ENCODE data around the gene S100G. TPM values are rescaled to one million over a fixed set of nuclear protein-coding genes. Genes with fewer than 3 reads are reported as not detected.

The S100G gene
- total and polyA plus RNA-seq, 4 donors: 2.4 TPM; not detected in 3

DNA sequence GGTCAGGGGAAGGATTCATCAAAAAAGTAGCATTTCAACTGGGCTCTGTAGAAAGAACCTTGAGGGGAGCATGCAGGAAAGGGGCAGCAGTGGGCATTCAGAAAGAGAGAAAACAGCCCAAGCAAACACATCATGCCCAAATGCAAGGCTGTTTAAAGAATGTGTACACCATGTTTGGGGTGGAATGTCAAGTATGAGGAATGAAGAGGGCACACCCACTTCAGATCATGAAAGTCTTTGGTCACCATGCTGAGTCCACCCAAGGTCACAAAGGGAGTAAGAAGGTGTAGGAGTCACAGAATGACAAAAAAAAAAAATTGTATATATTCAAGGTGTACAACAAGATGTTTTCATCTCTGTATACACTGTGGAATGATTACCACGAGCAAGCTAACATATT is 9.4 kb downstream of the S100G start:
- intact Hi-C loops (cut with DNase I): no loop called here

DNA sequence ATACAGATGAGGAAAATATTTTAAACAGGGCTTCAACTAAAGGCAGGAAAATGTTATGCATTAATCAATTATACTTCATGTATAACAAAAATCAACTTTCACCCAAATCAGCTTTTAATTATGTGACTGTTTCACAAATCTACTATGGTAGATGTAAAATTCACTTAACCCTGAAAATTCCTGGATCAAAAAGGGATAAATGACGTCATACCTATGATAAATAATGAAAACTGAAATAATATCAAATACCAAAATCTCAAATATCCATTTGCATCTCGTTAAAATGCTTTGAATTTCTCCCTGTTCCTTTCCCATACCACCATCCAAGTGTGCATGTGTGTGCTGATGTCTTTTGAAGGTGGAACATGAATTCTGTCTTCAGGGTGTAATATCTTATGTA is 11.5 kb downstream of the S100G start:
- H3K4me1 ChIP-seq (ENCODE audit: control insufficient read depth in 1 of 2, insufficient read depth in 2 of 2, low read length in 2 of 2): no peaks in the 10 kb centered on the region
- WGBS, 2 donors: 71 to 89% methylated on average over 2 of the region's 2 CpGs
- DNase-seq (no peak), ATAC-seq (ENCODE audit: low FRiP score) (no peak)
- intact Hi-C loops (cut with DNase I): loop anchor here in 1 of 2 donors (10.0 kb wide), 1 partner anchor 227 kb away; no protein-coding TSS in a partner anchor
- H3K4me3 ChIP-seq (ENCODE audit: low read length in 2 of 2): no peak overlapping the region
- no peaks in the 10 kb centered on the region for H3K36me3 ChIP-seq (ENCODE audit: control insufficient read depth in 1 of 2, insufficient read depth in 2 of 2, low read length in 1 of 2)
- no peaks in the 10 kb centered on the region for H3K27me3 ChIP-seq (ENCODE audit: control insufficient read depth in 1 of 2, insufficient read depth in 2 of 2, low read length in 1 of 2)
- no peaks in the 10 kb centered on the region for H3K9me3 ChIP-seq (ENCODE audit: control insufficient read depth, low read length)
- no peak overlapping the region for H3K27ac ChIP-seq (ENCODE audit: low read depth in 1 of 2, low read length in 2 of 2)

More for the DNA sequence above, 9.4 kb downstream of the S100G start:
- H3K36me3 ChIP-seq (ENCODE audit: control insufficient read depth in 1 of 2, insufficient read depth in 2 of 2, low read length in 1 of 2): no peaks in the 10 kb centered on the region
- DNase-seq (no peak), ATAC-seq (ENCODE audit: low FRiP score) (no peak)
- H3K4me3 ChIP-seq (ENCODE audit: low read length in 2 of 2): no peak overlapping the region
- H3K27ac ChIP-seq (ENCODE audit: low read depth in 1 of 2, low read length in 2 of 2): no peak overlapping the region
- H3K4me1 ChIP-seq (ENCODE audit: control insufficient read depth in 1 of 2, insufficient read depth in 2 of 2, low read length in 2 of 2): no peaks in the 10 kb centered on the region
- 77 to 97% methylated on average over 1 of the region's 1 CpG for WGBS, 2 donors
- H3K9me3 ChIP-seq (ENCODE audit: control insufficient read depth, low read length): no peaks in the 10 kb centered on the region
- H3K27me3 ChIP-seq (ENCODE audit: control insufficient read depth in 1 of 2, insufficient read depth in 2 of 2, low read length in 1 of 2): no peaks in the 10 kb centered on the region

DNA sequence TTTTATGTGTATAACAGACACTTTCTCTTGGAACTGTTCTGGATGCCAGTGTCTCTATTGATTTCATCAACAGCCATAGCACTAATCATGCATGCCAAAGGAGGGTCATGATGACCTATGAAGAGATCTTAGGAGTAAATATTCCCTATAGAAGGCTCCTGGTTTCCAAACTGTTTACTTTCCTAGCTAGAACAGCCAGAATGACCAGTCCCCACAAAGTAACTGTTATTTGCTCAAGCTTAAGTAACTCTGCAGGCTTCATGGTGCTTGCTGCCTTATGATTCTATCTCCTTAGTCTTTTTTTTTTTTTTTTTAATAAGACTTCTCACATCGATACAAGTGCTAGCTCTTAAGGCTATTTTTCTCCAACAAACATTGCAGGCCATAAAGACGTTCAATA is 12.4 kb downstream of the S100G start:
- H3K27me3 ChIP-seq (ENCODE audit: control insufficient read depth in 1 of 2, insufficient read depth in 2 of 2, low read length in 1 of 2): no peaks in the 10 kb centered on the region
- 75 to 93% methylated on average over 2 of the region's 2 CpGs for WGBS, 2 donors
- H3K27ac ChIP-seq (ENCODE audit: low read depth in 1 of 2, low read length in 2 of 2): no peak overlapping the region
- no peak for ATAC-seq (ENCODE audit: low FRiP score)
- no peaks in the 10 kb centered on the region for H3K4me1 ChIP-seq (ENCODE audit: control insufficient read depth in 1 of 2, insufficient read depth in 2 of 2, low read length in 2 of 2)
- no peaks in the 10 kb centered on the region for H3K36me3 ChIP-seq (ENCODE audit: control insufficient read depth in 1 of 2, insufficient read depth in 2 of 2, low read length in 1 of 2)
- no peak overlapping the region for H3K4me3 ChIP-seq (ENCODE audit: low read length in 2 of 2)
- intact Hi-C loops (cut with DNase I): loop anchor here in 1 of 2 donors (10.0 kb wide), 1 partner anchor 228 kb away; no protein-coding TSS in a partner anchor
- H3K9me3 ChIP-seq (ENCODE audit: control insufficient read depth, low read length): no peaks in the 10 kb centered on the region
- DNase-seq: no peak

DNA sequence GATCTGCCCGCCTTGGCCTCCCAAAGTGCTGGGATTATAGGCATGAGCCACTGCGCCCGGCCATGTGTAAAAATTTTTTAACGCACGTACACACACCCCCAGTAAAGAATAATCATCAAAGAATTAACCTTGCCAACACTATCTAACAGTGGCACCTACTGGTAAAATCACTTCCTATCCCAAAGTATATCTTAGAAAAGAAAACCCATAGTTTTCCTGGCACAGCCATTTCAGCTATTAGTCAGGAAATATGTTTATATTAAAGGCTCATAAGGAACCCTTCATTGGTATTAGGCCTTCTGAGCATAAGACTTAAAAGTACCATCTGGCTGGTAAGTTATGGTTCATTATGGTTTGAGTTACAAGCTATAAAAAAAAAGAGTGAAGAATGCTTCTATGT is 14.1 kb downstream of the S100G start:
- Histone ChIP-seq H3K27ac (ENCODE audit: low read depth in 1 of 2, low read length in 2 of 2) (no peak overlapping the region), H3K9me3 (ENCODE audit: control insufficient read depth, low read length) (no peaks in the 10 kb centered on the region), H3K36me3 (ENCODE audit: control insufficient read depth in 1 of 2, insufficient read depth in 2 of 2, low read length in 1 of 2) (no peaks in the 10 kb centered on the region), H3K4me1 (ENCODE audit: control insufficient read depth in 1 of 2, insufficient read depth in 2 of 2, low read length in 2 of 2) (no peaks in the 10 kb centered on the region), H3K4me3 (ENCODE audit: low read length in 2 of 2) (no peak overlapping the region), H3K27me3 (ENCODE audit: control insufficient read depth in 1 of 2, insufficient read depth in 2 of 2, low read length in 1 of 2) (no peaks in the 10 kb centered on the region)
- ATAC-seq (ENCODE audit: low FRiP score) (no peak), DNase-seq (no peak)
- 91 to 92% methylated on average over 5 of the region's 5 CpGs for WGBS, 2 donors
- intact Hi-C loops (cut with DNase I): loop anchor here in 1 of 2 donors (10.0 kb wide), 1 partner anchor 229 kb away; no protein-coding TSS in a partner anchor

- H3K9me3 ChIP-seq (ENCODE audit: control insufficient read depth, low read length): no peaks in the 10 kb centered on the region
- no peaks in the 10 kb centered on the region for H3K27me3 ChIP-seq (ENCODE audit: control insufficient read depth in 1 of 2, insufficient read depth in 2 of 2, low read length in 1 of 2)
- H3K27ac ChIP-seq (ENCODE audit: low read depth in 1 of 2, low read length in 2 of 2): no peak overlapping the region
- ATAC-seq (ENCODE audit: low FRiP score) (no peak), DNase-seq (no peak)
- H3K4me3 ChIP-seq (ENCODE audit: low read length in 2 of 2): no peak overlapping the region
- WGBS, 2 donors: 93 to 97% methylated on average over 2 of the region's 2 CpGs
- H3K4me1 ChIP-seq (ENCODE audit: control insufficient read depth in 1 of 2, insufficient read depth in 2 of 2, low read length in 2 of 2): no peaks in the 10 kb centered on the region
- intact Hi-C loops (cut with DNase I): loop anchor here in 1 of 2 donors (10.0 kb wide), 1 partner anchor 230 kb away; no protein-coding TSS in a partner anchor
- H3K36me3 ChIP-seq (ENCODE audit: control insufficient read depth in 1 of 2, insufficient read depth in 2 of 2, low read length in 1 of 2): no peaks in the 10 kb centered on the region
Observed at GRCh38 chrX:16664626-16665025, 14.7 kb downstream of the S100G start.

GRCh38 chrX:16665089-16665488 is 15.1 kb downstream of the S100G start:
- Histone ChIP-seq H3K9me3 (ENCODE audit: control insufficient read depth, low read length) (no peaks in the 10 kb centered on the region), H3K27me3 (ENCODE audit: control insufficient read depth in 1 of 2, insufficient read depth in 2 of 2, low read length in 1 of 2) (no peaks in the 10 kb centered on the region), H3K36me3 (ENCODE audit: control insufficient read depth in 1 of 2, insufficient read depth in 2 of 2, low read length in 1 of 2) (no peaks in the 10 kb centered on the region), H3K27ac (ENCODE audit: low read depth in 1 of 2, low read length in 2 of 2) (no peak overlapping the region), H3K4me1 (ENCODE audit: control insufficient read depth in 1 of 2, insufficient read depth in 2 of 2, low read length in 2 of 2) (no peaks in the 10 kb centered on the region), H3K4me3 (ENCODE audit: low read length in 2 of 2) (no peak overlapping the region)
- DNase-seq (no peak), ATAC-seq (ENCODE audit: low FRiP score) (no peak)
- intact Hi-C loops (cut with DNase I): loop anchor here in 1 of 2 donors (10.0 kb wide), 1 partner anchor 230 kb away; no protein-coding TSS in a partner anchor
- WGBS, 2 donors: 33 to 36% methylated on average over 2 of the region's 2 CpGs

DNA sequence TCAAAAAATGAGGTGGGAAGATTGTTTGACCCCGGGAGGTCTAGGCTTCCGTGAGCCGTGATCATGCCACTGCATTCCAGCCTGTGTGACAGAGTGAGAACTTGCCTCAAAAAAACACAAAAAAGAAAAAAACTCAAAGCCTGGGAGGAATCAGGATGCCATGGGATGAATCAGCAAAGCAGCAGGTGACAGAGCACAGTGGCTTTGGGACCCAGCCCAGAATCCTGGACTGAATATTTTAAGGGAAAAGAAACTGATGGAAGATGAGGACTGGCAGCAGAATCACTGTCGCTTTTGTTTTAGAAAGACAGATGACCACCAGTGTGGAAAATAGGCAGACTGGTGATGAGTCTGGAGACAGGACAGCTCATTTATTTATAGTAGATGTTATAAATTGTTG is 16.6 kb downstream of the S100G start:
- ATAC-seq (ENCODE audit: low FRiP score): no peak
- no peak for DNase-seq
- H3K27ac ChIP-seq (ENCODE audit: low read depth in 1 of 2, low read length in 2 of 2): no peak overlapping the region
- 81 to 83% methylated on average over 4 of the region's 4 CpGs for WGBS, 2 donors
- H3K9me3 ChIP-seq (ENCODE audit: control insufficient read depth, low read length): no peaks in the 10 kb centered on the region
- intact Hi-C loops (cut with DNase I): loop anchor here in 1 of 2 donors (10.0 kb wide), 1 partner anchor 232 kb away; no protein-coding TSS in a partner anchor
- no peak overlapping the region for H3K4me3 ChIP-seq (ENCODE audit: low read length in 2 of 2)
- H3K27me3 ChIP-seq (ENCODE audit: control insufficient read depth in 1 of 2, insufficient read depth in 2 of 2, low read length in 1 of 2): no peaks in the 10 kb centered on the region
- no peaks in the 10 kb centered on the region for H3K4me1 ChIP-seq (ENCODE audit: control insufficient read depth in 1 of 2, insufficient read depth in 2 of 2, low read length in 2 of 2)
- no peaks in the 10 kb centered on the region for H3K36me3 ChIP-seq (ENCODE audit: control insufficient read depth in 1 of 2, insufficient read depth in 2 of 2, low read length in 1 of 2)

- intact Hi-C loops (cut with DNase I): no loop called here
- H3K36me3 ChIP-seq (ENCODE audit: control insufficient read depth in 1 of 2, insufficient read depth in 2 of 2, low read length in 1 of 2): no peaks in the 10 kb centered on the region
- no peaks in the 10 kb centered on the region for H3K4me1 ChIP-seq (ENCODE audit: control insufficient read depth in 1 of 2, insufficient read depth in 2 of 2, low read length in 2 of 2)
- H3K27ac ChIP-seq (ENCODE audit: low read depth in 1 of 2, low read length in 2 of 2): no peak overlapping the region
- no peak overlapping the region for H3K4me3 ChIP-seq (ENCODE audit: low read length in 2 of 2)
- no peaks in the 10 kb centered on the region for H3K9me3 ChIP-seq (ENCODE audit: control insufficient read depth, low read length)
- DNase-seq: no peak
- no peak for ATAC-seq (ENCODE audit: low FRiP score)
- H3K27me3 ChIP-seq (ENCODE audit: control insufficient read depth in 1 of 2, insufficient read depth in 2 of 2, low read length in 1 of 2): no peaks in the 10 kb centered on the region
Observed at GRCh38 chrX:16671005-16671404, 21.0 kb downstream of the S100G start.

DNA sequence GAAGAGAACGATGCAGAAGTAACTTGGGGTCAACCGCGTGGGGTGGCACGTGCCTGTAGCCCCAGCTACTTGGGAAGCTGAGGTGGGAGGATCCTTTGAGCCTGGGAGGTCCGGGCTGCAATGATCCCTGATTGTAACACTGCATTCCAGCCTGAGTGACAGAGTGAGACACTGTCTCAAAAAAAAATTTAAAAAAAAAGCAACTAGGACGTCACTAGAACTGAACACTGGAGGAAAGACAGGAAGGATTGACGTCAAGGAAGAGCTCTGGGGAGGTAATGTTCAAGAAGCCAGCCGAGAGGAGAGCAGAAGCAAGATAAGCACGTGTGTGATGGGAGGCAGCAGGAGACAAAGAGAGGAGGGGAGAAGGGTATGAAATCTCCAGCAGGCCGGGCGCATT is 28.7 kb downstream of the S100G start:
- Histone ChIP-seq H3K4me3 (ENCODE audit: low read length in 2 of 2) (no peak overlapping the region), H3K27ac (ENCODE audit: low read depth in 1 of 2, low read length in 2 of 2) (no peak overlapping the region), H3K9me3 (ENCODE audit: control insufficient read depth, low read length) (no peaks in the 10 kb centered on the region), H3K27me3 (ENCODE audit: control insufficient read depth in 1 of 2, insufficient read depth in 2 of 2, low read length in 1 of 2) (no peaks in the 10 kb centered on the region), H3K36me3 (ENCODE audit: control insufficient read depth in 1 of 2, insufficient read depth in 2 of 2, low read length in 1 of 2) (peaks cover 0 to 5% of the 10 kb centered on the region in 2 donors), H3K4me1 (ENCODE audit: control insufficient read depth in 1 of 2, insufficient read depth in 2 of 2, low read length in 2 of 2) (no peaks in the 10 kb centered on the region)
- DNase-seq (no peak), ATAC-seq (ENCODE audit: low FRiP score) (no peak)
- WGBS, 2 donors: 79% methylated on average over 11 of the region's 11 CpGs
- intact Hi-C loops (cut with DNase I): no loop called here

Measured in aorta (tissue), 5 donors.